CD4-positive, alpha-beta T cell treated with Interferon gamma for 1 hour (primary cell): ENCODE results near the gene ELP5.

Experiments
- DNase-seq: peaks from one replicate; pipeline ENCODE4 v3.0.0-alpha.2; 2020

The ELP5 gene

DNA sequence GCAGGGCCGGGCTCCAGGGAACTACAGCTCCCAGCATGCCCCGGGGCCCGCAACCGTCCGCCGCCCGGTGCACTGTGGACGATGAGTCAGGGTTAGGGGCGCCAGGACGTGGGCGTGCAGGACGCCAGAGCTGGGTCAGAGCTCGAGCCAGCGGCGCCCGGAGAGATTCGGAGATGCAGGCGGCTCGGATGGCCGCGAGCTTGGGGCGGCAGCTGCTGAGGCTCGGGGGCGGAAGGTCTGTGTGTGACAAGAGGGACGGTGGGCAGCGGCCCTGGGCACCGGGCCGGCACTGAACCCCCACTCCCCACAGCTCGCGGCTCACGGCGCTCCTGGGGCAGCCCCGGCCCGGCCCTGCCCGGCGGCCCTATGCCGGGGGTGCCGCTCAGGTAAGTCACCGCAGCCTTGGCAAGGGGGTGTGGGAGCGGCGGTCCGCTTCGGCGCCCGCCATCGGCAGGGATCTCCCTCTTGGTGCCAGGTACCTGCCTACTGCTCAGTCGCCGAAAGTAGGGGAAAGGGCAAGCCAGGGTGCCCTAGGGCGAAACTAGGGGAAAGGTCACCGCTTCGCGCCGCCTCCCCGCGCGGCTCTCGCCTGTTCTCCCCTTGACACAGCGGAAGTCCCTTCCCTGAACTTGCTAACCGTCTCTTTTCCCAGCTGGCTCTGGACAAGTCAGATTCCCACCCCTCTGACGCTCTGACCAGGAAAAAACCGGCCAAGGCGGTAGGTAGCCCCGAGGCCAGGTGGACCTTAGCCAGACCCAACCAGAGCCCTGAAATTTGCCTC is 32.0 kb upstream of the ELP5 start, which contains the start of the genes ACADVL and DLG4:
Gene ACADVL, plus strand, starts transcription at position 127 of the 781 bp plus-strand sequence. Its CDS starts 47 bp downstream, at position 174.
Gene DLG4, minus strand, starts transcription at position 25 of the 781 bp plus-strand sequence.
- peak; percentile 76 for DNase-seq

DNA sequence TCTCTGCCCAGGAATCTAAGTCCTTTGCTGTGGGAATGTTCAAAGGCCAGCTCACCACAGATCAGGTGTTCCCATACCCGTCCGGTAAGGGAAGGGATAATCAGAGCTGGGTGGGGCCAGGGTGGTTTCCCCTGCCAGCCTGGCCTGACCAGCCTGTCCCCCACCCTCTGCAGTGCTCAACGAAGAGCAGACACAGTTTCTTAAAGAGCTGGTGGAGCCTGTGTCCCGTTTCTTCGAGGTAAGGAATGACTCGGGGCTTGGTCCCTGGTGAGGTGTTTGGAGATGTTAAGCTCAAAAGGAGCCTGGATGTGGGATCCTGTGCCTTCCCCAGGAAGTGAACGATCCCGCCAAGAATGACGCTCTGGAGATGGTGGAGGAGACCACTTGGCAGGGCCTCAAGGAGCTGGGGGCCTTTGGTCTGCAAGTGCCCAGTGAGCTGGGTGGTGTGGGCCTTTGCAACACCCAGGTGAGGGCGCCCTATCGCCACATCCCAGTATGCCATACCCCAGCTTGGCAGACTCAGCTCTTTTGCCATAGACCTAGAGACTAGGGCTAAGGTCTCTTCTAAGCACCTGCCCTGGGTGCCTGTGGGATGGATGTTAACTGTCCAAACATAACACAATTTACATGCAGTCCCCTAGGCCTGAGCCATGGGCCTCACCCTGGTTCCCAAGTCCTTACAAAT is 31.3 kb upstream of the ELP5 start:
- peak; percentile 67 for DNase-seq

DNA sequence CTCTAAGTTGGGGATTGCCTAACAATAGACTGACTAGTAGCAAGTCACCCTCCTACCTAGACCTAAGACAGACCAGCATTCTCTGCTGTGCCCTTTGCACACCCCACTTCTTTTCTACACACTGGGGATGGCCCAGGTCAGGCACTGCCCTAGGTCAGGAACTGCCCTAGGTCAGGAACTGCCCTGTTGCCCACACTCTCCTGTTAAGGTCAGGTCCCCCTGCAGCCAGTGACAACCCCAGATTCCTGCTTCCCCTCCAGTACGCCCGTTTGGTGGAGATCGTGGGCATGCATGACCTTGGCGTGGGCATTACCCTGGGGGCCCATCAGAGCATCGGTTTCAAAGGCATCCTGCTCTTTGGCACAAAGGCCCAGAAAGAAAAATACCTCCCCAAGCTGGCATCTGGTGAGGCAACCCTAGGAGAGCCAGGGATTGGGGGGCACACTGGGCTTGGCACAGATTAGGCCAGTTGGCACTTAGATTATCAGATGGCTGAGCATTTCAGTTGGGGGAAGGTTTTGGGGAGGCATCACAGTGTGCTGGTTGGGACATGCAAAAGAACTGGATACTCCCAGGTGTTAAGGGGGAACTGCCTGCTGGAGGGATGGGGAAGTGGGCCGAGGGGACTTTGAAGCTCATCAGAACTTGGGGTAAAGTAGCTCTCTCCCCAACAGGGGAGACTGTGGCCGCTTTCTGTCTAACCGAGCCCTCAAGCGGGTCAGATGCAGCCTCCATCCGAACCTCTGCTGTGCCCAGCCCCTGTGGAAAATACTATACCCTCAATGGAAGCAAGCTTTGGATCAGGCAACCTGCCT is 30.5 kb upstream of the ELP5 start:
- no peak for DNase-seq

DNA sequence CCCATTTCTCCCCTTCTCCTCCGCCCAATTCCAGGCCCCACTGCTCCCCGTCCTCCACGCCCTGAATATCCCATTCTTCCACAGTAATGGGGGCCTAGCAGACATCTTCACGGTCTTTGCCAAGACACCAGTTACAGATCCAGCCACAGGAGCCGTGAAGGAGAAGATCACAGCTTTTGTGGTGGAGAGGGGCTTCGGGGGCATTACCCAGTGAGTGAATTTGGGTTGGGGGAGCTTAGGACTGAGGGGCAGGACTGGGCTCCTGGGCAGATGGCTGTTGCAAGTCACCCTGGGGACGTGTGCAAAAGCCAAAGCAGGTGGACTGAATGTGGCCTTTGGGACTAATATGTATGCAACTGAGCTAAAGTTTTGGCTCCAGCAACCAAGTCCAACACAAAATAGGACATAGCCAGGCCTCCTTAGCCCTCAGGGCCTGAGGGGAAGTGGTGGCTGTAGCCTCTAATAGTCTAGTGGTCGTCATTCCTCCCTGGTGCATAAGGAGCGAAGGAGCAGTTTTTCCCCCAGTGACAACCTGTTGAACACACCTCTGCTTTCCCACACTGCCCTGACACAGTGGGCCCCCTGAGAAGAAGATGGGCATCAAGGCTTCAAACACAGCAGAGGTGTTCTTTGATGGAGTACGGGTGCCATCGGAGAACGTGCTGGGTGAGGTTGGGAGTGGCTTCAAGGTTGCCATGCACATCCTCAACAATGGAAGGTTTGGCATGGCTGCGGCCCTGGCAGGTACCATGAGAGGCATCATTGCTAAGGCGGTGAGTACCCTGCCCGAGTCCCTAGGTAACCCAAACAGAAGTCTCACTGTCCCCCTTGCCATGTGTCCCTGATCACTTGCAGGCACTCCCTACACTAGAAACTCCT is 29.7 kb upstream of the ELP5 start:
- no peak for DNase-seq

DNA sequence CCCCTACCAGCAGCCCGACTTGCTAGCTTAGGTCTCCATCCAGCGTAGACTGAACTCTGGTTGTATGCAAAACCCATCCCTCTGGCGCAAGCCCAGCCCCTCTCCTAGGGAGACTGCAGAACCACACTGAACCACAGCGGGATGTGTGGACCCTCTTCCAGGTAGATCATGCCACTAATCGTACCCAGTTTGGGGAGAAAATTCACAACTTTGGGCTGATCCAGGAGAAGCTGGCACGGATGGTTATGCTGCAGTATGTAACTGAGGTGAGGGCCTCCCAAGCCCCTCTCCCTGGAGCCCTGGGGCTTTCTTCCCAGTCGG is 29.1 kb upstream of the ELP5 start:
- DNase-seq: no peak

DNA sequence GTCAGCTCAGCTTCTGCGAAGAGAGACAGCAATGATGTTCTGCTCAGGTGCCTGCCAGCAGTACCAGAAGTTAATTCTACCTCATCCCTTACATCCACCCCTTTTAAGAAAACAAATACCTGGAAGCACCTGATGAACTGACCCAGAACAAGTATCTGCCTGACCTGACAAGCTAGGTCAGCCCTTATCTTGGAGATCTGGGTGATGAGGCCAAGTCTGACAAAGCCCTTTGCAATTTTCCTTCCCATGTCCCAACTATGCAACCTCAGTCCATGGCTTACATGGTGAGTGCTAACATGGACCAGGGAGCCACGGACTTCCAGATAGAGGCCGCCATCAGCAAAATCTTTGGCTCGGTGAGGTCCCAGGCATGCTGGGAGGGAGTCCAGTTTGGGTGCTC is 28.6 kb upstream of the ELP5 start:
- no peak for DNase-seq

DNA sequence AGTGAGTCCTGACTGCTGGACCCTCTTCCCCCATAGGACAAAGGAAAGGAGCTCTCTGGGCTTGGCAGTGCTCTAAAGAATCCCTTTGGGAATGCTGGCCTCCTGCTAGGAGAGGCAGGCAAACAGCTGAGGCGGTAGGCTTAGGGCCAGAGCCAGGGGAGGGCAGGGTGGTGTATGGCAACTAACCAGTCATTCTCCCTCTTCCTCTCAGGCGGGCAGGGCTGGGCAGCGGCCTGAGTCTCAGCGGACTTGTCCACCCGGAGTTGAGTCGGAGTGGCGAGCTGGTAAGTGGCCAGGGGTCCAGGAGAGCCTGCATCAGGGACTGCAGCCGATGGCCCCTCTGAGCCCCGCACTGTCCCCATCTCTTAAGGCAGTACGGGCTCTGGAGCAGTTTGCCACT is 27.9 kb upstream of the ELP5 start:
- no peak for DNase-seq

DNA sequence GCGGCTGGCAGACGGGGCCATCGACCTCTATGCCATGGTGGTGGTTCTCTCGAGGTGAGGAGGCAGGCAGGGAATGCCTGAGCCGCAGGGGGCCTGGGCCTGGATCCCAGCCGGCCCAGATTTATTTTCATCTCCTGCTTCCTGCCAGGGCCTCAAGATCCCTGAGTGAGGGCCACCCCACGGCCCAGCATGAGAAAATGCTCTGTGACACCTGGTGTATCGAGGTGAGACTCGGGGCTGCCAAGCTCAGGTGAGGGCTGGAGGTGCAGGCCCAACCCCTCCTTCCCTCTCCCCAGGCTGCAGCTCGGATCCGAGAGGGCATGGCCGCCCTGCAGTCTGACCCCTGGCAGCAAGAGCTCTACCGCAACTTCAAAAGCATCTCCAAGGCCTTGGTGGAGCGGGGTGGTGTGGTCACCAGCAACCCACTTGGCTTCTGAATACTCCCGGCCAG is 27.3 kb upstream of the ELP5 start:
- DNase-seq: no peak

DNA sequence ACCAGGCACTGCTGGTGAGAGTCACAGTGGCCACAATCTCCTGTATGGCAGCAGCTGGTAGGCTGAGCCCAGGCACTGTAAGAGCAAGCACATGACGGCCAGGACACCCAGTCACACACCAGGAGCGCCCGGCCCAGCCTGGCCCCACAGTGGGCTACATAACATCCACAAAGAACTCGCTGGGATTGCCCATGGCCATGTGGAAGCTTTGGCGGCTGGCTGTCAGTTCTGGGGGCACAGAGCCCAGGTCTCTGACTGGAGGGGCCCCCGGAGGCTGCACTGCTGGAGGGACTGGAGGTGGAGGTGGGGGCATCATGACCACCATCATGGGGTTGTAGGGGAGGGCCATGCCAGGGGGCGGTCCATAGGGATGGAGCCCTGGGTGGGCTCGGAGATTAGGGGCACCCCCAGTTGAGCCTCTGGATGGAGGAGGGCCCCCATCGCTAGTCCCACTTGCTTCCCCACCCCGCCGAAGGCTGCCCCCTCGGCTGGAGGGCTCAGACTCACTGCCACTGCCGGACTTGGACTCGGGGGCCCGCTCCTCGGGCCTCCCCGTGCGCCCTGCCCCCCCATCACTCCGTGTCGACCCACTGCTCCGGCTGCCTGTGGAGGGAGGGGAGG is 26.2 kb upstream of the ELP5 start:
- DNase-seq: no peak

DNA sequence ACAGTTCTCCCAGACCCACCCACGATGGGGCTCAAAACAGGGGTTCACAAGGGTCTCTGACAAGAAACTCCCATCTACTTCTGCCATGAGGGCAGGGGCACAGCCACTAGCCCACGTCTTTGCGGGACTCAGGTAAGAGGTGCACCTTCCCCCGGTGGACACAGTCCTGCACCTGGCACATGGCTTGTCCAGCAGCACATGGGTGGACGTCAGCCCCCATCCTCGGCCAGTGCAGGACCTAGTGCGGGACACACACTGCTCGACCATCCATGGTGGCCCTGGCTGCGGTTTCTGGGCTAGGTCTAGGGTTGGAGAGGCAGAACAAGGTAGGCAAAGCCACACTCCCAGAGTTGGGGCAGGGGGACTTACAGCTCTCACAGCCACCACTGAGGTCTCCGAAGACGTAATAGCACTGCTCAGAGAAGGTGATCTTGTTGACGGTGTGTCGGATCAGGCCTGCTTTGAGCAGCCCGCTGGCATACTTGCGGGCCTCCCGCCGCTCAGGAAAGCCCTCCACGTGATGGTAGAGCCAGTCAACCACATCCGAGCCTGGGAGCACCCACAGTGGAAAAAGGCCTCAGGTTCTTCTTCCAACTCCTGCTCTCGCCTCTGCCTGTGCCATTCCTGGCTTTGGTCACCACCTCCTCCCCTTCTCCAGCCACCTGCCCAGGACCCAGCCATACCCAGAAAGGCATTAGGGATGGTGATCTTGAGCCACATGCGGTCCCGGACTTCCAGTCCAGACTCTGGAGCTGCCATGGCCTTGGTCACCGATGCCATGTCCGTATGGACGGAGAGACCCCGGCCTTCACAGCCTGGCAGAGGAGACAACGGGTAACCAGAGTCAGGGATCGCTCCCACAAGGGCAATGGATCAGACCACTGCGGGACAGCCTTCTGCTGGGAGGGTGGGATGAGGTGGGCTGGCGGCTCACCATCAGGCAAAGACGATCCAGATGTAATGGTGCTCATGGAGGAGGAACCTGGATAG is 25.0 kb upstream of the ELP5 start:
- no peak for DNase-seq

DNA sequence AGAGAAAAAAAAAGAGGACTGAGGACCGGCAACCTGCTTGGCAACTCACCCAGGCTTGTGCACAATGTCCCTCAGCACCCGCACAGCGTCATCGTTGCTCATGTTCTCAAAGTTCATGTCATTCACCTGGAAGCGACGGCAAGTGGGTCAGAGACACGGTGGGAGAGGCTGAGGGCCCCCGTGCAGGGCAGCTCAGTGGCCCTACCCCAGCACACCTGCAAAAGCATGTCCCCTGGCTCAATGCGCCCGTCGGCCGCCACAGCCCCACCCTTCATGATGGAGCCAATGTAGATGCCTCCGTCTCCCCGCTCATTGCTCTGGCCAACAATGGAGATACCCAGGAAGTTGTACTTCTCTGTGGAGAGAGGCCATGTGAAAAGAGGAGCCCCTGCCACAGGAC is 23.1 kb upstream of the ELP5 start:
- DNase-seq: no peak

DNA sequence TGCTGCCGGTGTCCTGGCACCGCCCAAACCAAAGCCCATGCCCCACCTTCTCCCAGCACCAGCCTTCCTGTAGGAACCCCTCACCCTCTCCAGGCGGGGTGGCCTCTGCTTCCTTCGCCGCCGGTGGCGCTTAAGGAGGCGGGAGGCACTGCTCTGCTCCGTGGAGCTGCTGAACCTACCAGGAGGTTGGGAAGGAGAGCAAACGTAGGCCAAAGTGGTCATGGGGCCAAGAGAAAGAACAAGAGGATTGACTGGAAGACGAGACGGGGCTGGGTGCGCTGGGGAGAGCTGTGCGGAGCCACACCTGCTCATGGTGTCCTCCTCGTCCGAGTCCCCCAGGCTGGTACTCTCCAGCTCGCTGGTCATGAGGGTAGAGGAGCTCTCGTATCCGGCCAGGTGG is 22.5 kb upstream of the ELP5 start:
- no peak for DNase-seq

DNA sequence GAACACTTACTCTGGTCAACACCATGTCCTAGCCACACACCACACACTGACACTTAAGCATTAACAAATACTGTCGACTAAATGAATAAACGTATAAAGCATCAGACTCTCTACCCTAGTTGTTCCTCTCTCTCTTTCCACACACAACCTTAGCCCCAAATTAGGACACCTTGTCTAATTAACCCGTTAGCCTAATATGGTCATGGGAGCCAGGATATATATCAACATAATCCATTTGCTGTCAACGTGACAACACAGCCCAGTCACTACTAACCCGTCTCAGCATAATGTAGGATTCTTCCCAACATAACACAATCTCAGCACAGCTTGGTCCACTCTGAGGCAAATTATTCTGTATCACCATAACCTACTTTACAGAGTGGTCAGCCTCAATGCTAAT is 19.9 kb upstream of the ELP5 start:
- DNase-seq: no peak

DNA sequence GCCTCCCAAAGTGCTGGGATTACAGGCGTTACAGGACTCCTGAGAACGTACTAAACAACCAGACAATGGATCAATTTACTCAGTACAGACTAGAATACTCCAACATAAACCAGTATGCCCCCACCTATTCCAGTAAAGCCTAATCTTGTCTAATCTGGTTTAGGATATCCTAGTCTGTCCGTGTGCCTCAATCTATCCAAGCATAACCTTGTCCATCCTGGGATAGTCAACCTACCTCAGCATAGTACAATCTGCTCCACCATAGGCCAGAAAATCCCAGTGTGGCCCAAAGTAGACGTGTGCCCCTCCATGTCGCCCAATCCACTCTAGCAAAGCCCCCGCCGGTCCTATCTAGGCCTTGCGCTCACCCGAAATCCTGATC is 18.3 kb upstream of the ELP5 start:
- DNase-seq: no peak

DNA sequence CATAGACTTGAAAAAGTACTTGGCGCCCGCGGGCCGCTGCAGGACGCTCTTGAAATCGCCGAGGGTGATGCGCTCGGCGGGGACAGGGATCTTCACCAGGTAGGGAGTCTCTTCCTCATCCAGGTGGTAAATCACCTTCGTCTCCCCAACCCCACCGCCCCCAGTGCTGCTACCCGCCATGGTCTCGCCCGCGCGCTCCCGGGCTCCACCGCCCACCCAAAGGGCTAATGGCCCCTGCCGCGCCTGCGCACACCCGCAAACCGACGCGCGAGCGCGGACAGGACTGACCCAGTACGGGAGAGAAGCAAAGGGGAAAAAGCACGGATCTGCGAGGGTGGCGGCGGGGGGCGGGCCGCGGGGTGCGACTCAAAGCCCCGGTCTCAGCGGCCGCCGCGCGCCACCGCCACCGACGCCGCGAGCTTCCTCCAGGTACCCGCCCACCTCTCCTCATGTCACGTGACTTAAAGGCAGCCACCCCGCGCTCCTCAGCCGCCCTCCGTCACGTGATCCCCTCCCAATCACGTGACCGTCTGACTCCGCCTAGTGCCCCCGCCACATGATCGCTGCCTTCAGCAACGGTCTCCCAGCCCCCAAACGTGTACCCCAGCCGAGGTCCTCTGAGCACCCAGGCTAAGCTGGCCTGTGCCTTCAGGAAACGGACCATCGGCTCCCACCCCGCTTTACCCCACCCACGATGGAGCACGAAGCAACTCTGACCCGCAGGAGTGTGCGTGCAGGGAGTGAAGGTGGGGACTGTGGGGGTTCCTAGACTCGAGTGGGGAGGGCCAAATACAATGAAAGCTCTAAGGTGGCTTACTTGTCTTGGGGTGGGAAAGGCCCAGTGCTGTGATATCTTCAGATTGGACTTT is 17.7 kb upstream of the ELP5 start, which contains the start of gene DVL2:
Gene DVL2, minus strand, starts transcription at position 435 of the 869 bp plus-strand sequence. Its CDS starts 255 bp downstream, at position 180.
- peak; percentile 94 for DNase-seq

DNA sequence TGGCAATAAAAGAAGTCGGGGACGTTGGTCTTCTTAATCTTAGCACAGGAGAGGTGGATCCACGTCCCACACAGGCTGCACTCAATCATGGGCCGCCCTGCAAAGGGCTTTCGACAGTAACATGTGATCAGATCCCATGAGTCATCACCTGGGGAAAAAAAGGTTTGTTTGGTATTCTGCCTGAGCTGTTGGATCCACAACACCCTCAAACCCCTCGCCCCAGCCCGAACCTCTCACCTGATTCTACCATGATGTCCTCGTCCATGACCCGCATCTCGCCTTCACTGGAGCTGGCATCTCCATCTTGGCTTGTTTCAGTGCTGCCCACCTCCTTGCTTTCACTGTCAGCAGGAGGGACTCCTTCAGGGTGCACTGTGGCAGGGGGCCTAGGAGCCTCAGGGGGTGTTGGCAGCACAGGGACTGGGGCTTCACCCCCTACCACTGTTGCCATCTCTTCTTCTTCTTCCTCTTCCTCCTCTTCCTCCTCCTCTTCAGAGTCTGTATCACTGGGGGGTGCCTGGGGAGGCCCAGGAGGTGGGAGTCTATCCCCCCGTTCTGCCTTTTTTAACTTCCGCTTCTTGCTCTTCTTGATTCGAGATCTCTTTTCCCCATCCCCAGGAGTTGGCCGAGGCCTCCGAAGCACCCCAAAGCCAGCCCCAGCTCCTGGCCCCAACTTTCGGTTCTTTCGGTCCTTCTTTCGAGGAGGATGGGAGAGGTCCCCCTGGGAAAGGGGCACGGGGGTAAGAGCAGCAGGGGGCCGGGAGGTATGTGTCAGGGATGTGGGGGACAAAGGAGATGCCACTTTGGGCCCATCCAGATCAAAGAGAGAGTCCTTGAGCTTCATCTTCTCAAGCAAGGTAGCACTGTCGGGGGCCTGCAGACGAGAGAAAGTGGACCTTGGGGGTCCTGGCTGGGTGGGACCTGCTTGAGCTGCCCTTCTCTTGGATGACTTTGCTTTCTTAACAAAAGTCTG is 16.0 kb upstream of the ELP5 start:
- no peak for DNase-seq

DNA sequence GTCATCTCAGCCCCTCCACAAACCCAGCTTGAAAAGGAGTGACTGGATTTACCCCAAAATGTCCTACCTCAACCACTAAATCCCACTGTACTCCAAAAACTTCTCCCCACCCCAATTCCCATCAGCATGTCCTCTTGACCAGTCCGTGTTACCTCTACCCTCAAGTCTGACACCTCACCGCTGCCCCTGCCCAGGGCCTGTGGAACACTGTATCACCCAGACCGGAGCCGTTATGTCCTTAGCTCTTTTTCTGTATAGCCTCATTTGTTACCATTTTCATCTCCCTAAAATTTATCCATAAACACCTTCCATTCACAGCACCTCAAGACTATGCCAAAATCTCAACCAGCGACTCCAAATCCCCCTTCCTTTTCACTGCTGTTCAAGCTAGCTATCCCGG is 15.2 kb upstream of the ELP5 start:
- DNase-seq: no peak

DNA sequence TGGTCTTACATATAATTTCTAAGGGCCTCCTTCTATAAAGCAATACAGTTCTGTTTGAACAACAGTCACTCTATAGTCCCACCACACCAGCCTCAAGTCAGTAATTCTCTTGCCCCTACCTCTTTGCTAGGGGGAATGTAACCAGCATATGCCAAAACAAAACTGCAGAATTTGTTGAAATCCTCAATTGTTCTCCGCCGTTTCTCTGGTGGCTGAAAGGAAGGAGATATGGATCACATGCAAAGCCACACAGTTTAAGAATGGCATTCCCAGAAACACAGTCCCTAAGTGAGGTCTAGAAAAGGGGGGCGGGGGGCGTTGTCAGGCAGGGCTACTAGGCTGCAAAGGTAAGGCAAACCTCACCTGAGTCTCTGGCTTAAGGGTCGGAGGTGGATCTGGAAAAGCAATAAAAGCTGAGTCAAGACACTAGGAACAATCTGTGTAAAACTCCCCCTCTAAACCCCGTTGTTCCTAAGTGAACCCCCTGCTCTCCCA is 14.7 kb upstream of the ELP5 start:
- DNase-seq: no peak
